ENCODE measurements around the gene ATP11B. TPM values are rescaled to one million over a fixed set of nuclear protein-coding genes. Genes with fewer than 3 reads are reported as not detected.

The ATP11B gene
- total RNA-seq, 1 donor from 2014 or later: 38.6 TPM

- DNase-seq (ENCODE audit: low read depth): no peak
- no peak overlapping the region for H3K4me3 ChIP-seq (ENCODE audit: low read depth, low read length)
Measured at GRCh38 chr3:182969853-182970252, 176.5 kb downstream of the ATP11B start.

GRCh38 chr3:182970811-182971418 lies 177.6 kb downstream of the ATP11B start:
- no peak for TF ChIP-seq CTCF (IDR thresholded peaks at IDR 0.05; ENCODE audit: insufficient read depth, low read length, poor library complexity, severe bottlenecking)

More at GRCh38 chr3:182969853-182970252, 176.5 kb downstream of the ATP11B start:
- Histone ChIP-seq H3K27me3 (ENCODE audit: control insufficient read depth, insufficient read depth, low read length) (no peaks in the 10 kb centered on the region), H3K36me3 (ENCODE audit: control insufficient read depth, insufficient read depth, low read length) (no peaks in the 10 kb centered on the region)
- no peak for TF ChIP-seq CTCF (IDR thresholded peaks at IDR 0.05; ENCODE audit: insufficient read depth, low read length, poor library complexity, severe bottlenecking)

More at GRCh38 chr3:182970811-182971418, 177.6 kb downstream of the ATP11B start:
- Histone ChIP-seq H3K27me3 (ENCODE audit: control insufficient read depth, insufficient read depth, low read length) (no peaks in the 10 kb centered on the region), H3K4me3 (ENCODE audit: low read depth, low read length) (no peak overlapping the region), H3K36me3 (ENCODE audit: control insufficient read depth, insufficient read depth, low read length) (no peaks in the 10 kb centered on the region)
- no peak for DNase-seq (ENCODE audit: low read depth)

Other genes starting within 250 kb of the ATP11B start
- 21.9 and 26.2 TPM in 2 replicates for gene DCUN1D1, start 187.0 kb downstream of the ATP11B start, total RNA-seq